Measurements from ENCODE around the gene LRBA. TPM values are rescaled to one million over a fixed set of nuclear protein-coding genes. Genes with fewer than 3 reads are reported as not detected.

Gene LRBA
- total RNA-seq, 4 donors from 2014 or later, result 8.5 to 18.0 (median 11.9) TPM

DNA sequence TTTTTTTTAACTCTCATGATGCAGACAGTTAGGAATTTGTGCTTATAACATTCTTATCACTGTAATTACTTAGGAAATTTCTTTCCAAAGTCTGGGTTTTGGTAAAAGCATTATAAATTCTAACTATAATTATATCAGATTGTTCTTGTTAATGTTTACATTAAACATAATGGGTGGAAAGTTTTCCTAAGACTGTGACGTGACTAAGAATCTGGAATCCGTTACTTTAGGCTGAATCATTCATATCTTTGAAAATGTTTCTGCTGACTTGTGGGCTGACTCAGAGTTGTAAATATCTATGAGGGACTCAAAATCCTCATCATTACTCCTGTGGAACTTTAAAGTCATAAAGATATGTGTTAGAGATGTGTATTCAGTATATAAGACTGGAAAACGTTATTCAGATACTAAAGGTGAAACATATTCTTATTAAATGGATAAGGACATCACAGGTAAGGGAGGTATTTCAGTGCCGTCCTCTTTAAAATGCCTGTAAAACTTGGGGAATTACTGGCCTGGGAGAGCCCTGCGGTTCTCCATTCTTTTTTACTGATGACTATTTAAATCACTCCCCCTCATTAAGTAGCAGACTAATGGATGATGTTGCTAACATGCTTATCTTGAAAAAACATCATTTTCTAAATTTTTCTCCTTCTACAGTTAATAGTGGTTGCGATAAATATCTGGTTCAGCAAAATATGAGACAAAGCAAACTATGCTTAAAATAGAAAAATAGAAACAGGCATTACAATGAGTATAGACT, 777.8 kb downstream of the LRBA start:
- no peaks in the 10 kb centered on the region for H3K27me3 ChIP-seq
- ATAC-seq (no peak), DNase-seq (no peak)
- H3K36me3 ChIP-seq, result no peaks in the 10 kb centered on the region
- no peak overlapping the region for H3K4me3 ChIP-seq
- no peaks in the 10 kb centered on the region for H3K4me1 ChIP-seq
- no peak for TF ChIP-seq CTCF (IDR thresholded peaks at IDR 0.05 in 4 of 5, conservative IDR thresholded peaks at IDR 0.05 in 1 of 5)
- TF ChIP-seq POLR2A (IDR thresholded peaks at IDR 0.05), result no peak
- H3K9me3 ChIP-seq, result no peaks in the 10 kb centered on the region
- in situ Hi-C loops (cut with MboI; ENCODE audit: low sequenced_read_pairs in 4 of 4) (no loop called here), intact Hi-C loops (cut with DNase I; ENCODE audit: low total_unique reads) (no loop called here)
- no peak overlapping the region for H3K27ac ChIP-seq

- Histone ChIP-seq H3K36me3 (no peaks in the 10 kb centered on the region), H3K27me3 (no peaks in the 10 kb centered on the region), H3K27ac (no peak overlapping the region), H3K9me3 (no peaks in the 10 kb centered on the region), H3K4me3 (no peak overlapping the region), H3K4me1 (no peaks in the 10 kb centered on the region)
- intact Hi-C loops (cut with DNase I; ENCODE audit: low total_unique reads) (no loop called here), in situ Hi-C loops (cut with MboI; ENCODE audit: low sequenced_read_pairs in 4 of 4) (no loop called here)
- no peak for DNase-seq
- ATAC-seq, result no peak
- no peak for TF ChIP-seq CTCF (IDR thresholded peaks at IDR 0.05 in 4 of 5, conservative IDR thresholded peaks at IDR 0.05 in 1 of 5)
- no peak for TF ChIP-seq POLR2A (IDR thresholded peaks at IDR 0.05)
These were observed 778.5 kb downstream of the LRBA start for GRCh38 chr4:150236626-150237025.

- no peak for ATAC-seq
- intact Hi-C loops (cut with DNase I; ENCODE audit: low total_unique reads), result no loop called here
These were observed 779.2 kb downstream of the LRBA start for GRCh38 chr4:150235808-150236271.

DNA sequence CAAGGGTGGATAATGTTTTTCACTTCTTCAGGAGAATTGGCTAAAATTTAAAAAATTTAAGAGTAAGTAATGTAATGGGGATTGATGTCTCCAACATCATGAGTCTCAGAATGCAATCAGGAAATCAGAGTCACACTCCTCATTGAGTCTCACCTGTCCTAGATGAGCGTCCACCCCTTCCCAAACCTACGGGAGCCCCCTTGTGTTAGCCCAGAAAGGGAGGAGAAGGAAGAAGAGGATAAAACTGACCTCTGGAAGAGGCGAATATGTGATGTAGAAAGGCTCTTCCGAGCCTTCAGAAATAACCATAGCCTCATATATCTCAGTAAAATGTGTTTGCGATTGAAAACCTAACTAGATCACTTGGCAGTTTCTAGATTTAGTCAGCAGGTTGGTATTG, 779.8 kb downstream of the LRBA start:
- H3K27ac ChIP-seq, result no peak overlapping the region
- no peak for TF ChIP-seq CTCF (IDR thresholded peaks at IDR 0.05 in 4 of 5, conservative IDR thresholded peaks at IDR 0.05 in 1 of 5)
- no peak for TF ChIP-seq POLR2A (IDR thresholded peaks at IDR 0.05)

More at GRCh38 chr4:150235808-150236271, 779.2 kb downstream of the LRBA start:
- H3K27ac ChIP-seq, result no peak overlapping the region
- H3K9me3 ChIP-seq, result no peaks in the 10 kb centered on the region
- in situ Hi-C loops (cut with MboI; ENCODE audit: low sequenced_read_pairs in 4 of 4), result no loop called here
- no peak for DNase-seq
- H3K36me3 ChIP-seq, result no peaks in the 10 kb centered on the region
- H3K4me1 ChIP-seq, result no peaks in the 10 kb centered on the region
- no peak overlapping the region for H3K4me3 ChIP-seq
- TF ChIP-seq CTCF (IDR thresholded peaks at IDR 0.05 in 4 of 5, conservative IDR thresholded peaks at IDR 0.05 in 1 of 5) (no peak), POLR2A (IDR thresholded peaks at IDR 0.05) (no peak)
- no peaks in the 10 kb centered on the region for H3K27me3 ChIP-seq

More for the DNA sequence above, 779.8 kb downstream of the LRBA start:
- Histone ChIP-seq H3K36me3 (no peaks in the 10 kb centered on the region), H3K27me3 (no peaks in the 10 kb centered on the region), H3K9me3 (no peaks in the 10 kb centered on the region), H3K4me3 (no peak overlapping the region), H3K4me1 (no peaks in the 10 kb centered on the region)
- intact Hi-C loops (cut with DNase I; ENCODE audit: low total_unique reads) (no loop called here), in situ Hi-C loops (cut with MboI; ENCODE audit: low sequenced_read_pairs in 4 of 4) (no loop called here)
- no peak for DNase-seq
- no peak for ATAC-seq

All from gastrocnemius medialis (tissue), 4 donors.